Testis (tissue), 3 donors: ENCODE results near the gene CTDSPL. TPM values are rescaled to one million over a fixed set of nuclear protein-coding genes. Genes with fewer than 3 reads are reported as not detected.

Source experiments
- DNase-seq: peaks from one replicate; pipeline ENCODE4 v3.0.0-alpha.2; 2019
- H3K27ac ChIP-seq, 2 donors: fragments of 200-600 bp; sonication (generic); one replicate each; pipeline ENCODE4 v1.5.1; 2019
- H3K27me3 ChIP-seq: fragments of 200-600 bp; sonication (generic); one replicate; pipeline ENCODE4 v1.5.1; 2019
- H3K36me3 ChIP-seq: fragments of 200-600 bp; sonication (generic); one replicate; pipeline ENCODE4 v1.5.1; 2017; ENCODE audit warnings: low read depth; ENCODE audit errors: missing control alignments
- H3K4me1 ChIP-seq: fragments of 200-600 bp; sonication (generic); one replicate; pipeline ENCODE4 v1.5.1; 2019
- H3K4me3 ChIP-seq, 2 donors: fragments of 200-600 bp; sonication (generic); one replicate each; pipeline ENCODE4 v1.5.1; 2017 to 2019
- H3K9me3 ChIP-seq: fragments of 200-600 bp; sonication (generic); one replicate; pipeline ENCODE4 v1.5.1; 2017
- POLR2A ChIP-seq: fragments of 450-650 bp; IDR thresholded peaks from one replicate; pipeline ENCODE4 v1.6.1; 2017; ENCODE audit warnings: antibody characterized with exemption, mild to moderate bottlenecking, moderate library complexity
- WGBS, 2 donors: methylation state at CpG; one replicate each; pipeline ENCODE4 v1.1.5; 2018; 5-methylcytosine and 5-hydroxymethylcytosine counted together
- intact Hi-C: fragments of 100-400 bp; cut with DNase I; formaldehyde crosslinking; loops from one replicate; pipeline ENCODE4 v1.15.1; 2023; ENCODE audit warnings: low total_unique reads
- polyA plus RNA-seq: library from polyadenylated mRNA; stranded (reverse); fragments of 350-450 nt; fragmentation: Illumina TruSeq; extraction: RNeasy Lipid Tissue Mini Kit (QIAGEN cat#74804); gene quantifications from one replicate; pipeline ENCODE4 v1.2.3, GENCODE V29; 2014; ENCODE audit warnings: low read depth, low replicate concordance; ENCODE audit not compliant: insufficient read depth
- total RNA-seq, 2 donors: library from RNA; depleted of rRNA; stranded (reverse); fragments of >200 nt; gene quantifications; one replicate each; pipeline ENCODE4 v1.2.3, GENCODE V29; 2016
- TF ChIP-seq, protein P1 (sequence below), 3 experiments: fragments of 450-650 bp in 2 of 3; fragments of 200-600 bp in 1 of 3; sonication (generic) in 1 of 3; IDR thresholded peaks; one replicate each; pipeline ENCODE4 v1.5.1; 2016 to 2019; ENCODE audit warnings: antibody characterized with exemption in 3 of 3, mild to moderate bottlenecking in 2 of 3, moderate library complexity in 1 of 3

Gene CTDSPL
- total and polyA plus RNA-seq, 3 donors from 2014 or later, result 24.4 to 43.0 (median 32.4) TPM

DNA sequence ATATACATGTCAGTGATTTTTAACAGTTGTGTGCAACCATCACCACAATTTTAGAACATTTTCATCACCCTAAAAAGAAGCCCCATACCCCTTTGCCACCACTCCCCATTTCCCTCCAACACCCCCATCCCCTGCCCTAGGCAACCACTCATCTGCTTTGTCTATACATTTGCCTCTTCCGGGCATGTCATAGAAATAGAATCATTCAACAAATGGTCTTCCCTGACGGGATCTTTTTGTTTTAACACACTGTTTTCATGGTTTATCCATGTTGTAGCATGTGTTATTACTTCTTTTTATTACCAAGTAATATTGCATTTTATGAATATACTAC lies 132.9 kb downstream of the CTDSPL start:
- intact Hi-C loops, result no loop called here
- Histone ChIP-seq H3K4me1 (peaks cover 25% of the 10 kb centered on the region), H3K9me3 (no peaks in the 10 kb centered on the region), H3K27me3 (no peaks in the 10 kb centered on the region), H3K36me3 (no peaks in the 10 kb centered on the region), H3K4me3 (peak overlapping the region; percentile 71 to 72), H3K27ac (peak overlapping the region; percentile 73 to 85)
- no peak for DNase-seq
- 22% methylated on average over 2 of the region's 2 CpGs for WGBS, 2 donors
- TF ChIP-seq, protein P1, sequence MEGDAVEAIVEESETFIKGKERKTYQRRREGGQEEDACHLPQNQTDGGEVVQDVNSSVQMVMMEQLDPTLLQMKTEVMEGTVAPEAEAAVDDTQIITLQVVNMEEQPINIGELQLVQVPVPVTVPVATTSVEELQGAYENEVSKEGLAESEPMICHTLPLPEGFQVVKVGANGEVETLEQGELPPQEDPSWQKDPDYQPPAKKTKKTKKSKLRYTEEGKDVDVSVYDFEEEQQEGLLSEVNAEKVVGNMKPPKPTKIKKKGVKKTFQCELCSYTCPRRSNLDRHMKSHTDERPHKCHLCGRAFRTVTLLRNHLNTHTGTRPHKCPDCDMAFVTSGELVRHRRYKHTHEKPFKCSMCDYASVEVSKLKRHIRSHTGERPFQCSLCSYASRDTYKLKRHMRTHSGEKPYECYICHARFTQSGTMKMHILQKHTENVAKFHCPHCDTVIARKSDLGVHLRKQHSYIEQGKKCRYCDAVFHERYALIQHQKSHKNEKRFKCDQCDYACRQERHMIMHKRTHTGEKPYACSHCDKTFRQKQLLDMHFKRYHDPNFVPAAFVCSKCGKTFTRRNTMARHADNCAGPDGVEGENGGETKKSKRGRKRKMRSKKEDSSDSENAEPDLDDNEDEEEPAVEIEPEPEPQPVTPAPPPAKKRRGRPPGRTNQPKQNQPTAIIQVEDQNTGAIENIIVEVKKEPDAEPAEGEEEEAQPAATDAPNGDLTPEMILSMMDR (IDR thresholded peaks at IDR 0.05), result no peak
- TF ChIP-seq POLR2A, result no peak

DNA sequence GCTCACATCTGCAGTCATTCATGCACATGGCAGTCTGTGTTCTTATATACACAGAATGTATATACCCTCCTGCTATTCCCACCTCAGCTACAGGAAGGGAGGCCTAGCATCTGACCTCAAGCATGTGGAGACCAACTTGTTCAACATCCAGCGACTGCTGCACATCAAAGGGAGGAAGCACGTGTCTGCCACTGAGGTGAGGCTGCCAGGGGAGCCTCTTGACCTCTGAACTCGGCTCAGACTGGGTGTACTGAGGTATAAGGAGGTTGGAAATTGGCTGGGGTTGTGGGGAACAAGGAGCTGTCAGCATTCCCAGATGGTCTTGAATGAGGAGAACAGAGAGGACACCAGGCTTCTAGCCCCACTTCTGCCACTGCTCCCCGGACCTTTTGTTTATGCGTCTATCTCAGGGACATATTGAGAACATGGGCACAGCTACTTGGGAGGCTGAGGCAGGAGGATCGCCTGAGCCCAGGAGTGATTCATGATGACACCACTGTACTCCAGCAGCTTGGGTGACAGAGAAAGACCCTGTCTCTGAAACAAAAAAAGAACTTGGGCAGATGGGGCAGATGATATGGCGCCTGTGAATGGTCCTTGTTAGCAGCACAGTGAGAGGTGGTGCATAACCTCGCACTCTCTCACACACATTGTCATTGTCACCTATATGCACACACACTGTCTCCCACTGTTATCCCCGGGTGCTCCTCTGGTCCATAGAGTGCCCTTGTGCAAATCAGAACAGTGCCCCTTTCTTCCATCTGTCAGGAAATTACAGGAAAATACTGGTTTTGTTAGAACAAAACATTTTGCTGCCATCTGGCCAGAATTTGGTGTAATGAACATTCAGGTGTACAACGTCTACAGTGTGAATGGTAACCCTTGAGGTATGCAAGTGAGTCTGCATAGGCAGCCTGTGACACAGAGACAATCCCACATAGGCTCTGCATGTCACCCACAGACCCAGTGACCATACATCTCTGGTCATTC lies 134.3 kb downstream of the CTDSPL start:
- TF ChIP-seq, protein P1 (IDR thresholded peaks at IDR 0.05), result no peak
- no peak for TF ChIP-seq POLR2A
- no peaks in the 10 kb centered on the region for H3K9me3 ChIP-seq
- DNase-seq, result no peak
- H3K27ac ChIP-seq, result no peak overlapping the region
- H3K27me3 ChIP-seq, result no peaks in the 10 kb centered on the region
- 80 to 85% methylated on average over 10 of the region's 10 CpGs for WGBS, 2 donors
- H3K4me3 ChIP-seq, result no peak overlapping the region
- intact Hi-C loops, result no loop called here
- no peaks in the 10 kb centered on the region for H3K36me3 ChIP-seq
- H3K4me1 ChIP-seq, result peaks cover 25% of the 10 kb centered on the region

DNA sequence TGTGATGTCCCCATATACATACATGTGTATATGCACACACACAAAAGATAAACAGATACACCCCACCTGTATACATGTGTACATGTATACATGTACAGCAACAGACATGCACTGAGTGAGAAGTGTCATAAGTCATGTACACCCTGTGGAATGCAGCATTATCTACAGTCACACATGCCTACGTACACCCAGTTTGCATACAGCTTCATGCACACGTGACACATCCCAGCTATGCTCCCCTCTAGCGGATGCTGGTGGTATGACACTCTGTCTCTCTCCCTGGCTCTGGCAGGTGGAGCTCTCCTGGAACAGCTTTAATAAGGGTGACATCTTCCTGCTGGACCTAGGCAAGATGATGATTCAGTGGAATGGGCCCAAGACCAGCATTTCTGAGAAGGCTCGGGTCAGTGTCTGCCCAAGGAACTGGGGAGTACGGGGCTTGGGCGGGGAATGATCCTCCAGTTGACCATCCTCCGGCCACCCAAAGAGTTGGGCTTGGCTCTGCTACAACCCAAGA lies 135.2 kb downstream of the CTDSPL start:
- no peaks in the 10 kb centered on the region for H3K27me3 ChIP-seq
- no peak overlapping the region for H3K4me3 ChIP-seq
- intact Hi-C loops, result no loop called here
- H3K9me3 ChIP-seq, result no peaks in the 10 kb centered on the region
- peaks cover 25% of the 10 kb centered on the region for H3K4me1 ChIP-seq
- TF ChIP-seq POLR2A, result no peak
- TF ChIP-seq, protein P1 (IDR thresholded peaks at IDR 0.05), result peak; percentile 90 to 94 (median 93)
- no peak overlapping the region for H3K27ac ChIP-seq
- DNase-seq, result peak; percentile 82
- WGBS, 2 donors, result 42 to 70% methylated on average over 7 of the region's 7 CpGs
- H3K36me3 ChIP-seq, result no peaks in the 10 kb centered on the region

DNA sequence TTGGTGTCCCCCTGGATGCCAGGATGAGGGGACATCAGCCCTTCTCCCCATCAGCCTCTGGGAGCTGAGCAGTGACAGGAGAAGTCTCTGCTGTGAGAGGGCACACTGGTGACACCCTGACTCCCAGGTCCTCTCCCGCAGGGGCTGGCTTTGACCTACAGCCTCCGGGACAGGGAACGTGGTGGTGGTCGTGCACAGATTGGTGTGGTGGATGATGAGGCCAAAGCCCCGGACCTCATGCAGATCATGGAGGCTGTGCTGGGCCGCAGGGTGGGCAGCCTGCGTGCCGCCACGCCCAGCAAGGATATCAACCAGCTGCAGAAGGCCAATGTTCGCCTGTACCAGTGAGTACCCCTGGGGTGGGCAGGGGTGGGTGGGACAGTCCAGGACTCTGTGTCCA lies 135.7 kb downstream of the CTDSPL start:
- no peak for DNase-seq
- H3K27ac ChIP-seq, result peak overlapping the region in 1 of 2 donors; percentile 87
- intact Hi-C loops, result no loop called here

More for the DNA sequence above, 135.7 kb downstream of the CTDSPL start:
- Histone ChIP-seq H3K4me3 (no peak overlapping the region), H3K9me3 (no peaks in the 10 kb centered on the region), H3K27me3 (no peaks in the 10 kb centered on the region), H3K36me3 (no peaks in the 10 kb centered on the region), H3K4me1 (peaks cover 25% of the 10 kb centered on the region)
- TF ChIP-seq, protein P1 (IDR thresholded peaks at IDR 0.05), result no peak
- TF ChIP-seq POLR2A, result no peak
- WGBS, 2 donors, result 95% methylated on average over 10 of the region's 10 CpGs; no CpG with 5 or more reads in 1 of the 2 donors
